ENCODE measurements around the gene ADORA2A. TPM values are rescaled to one million over a fixed set of nuclear protein-coding genes. Genes with fewer than 3 reads are reported as not detected.
A peak's percentile ranks its signal among the peaks of the same experiment; 100 is the strongest.

The ADORA2A gene
- total RNA-seq, 1 donor from 2014 or later, result 3.5 TPM

- no peaks in the 10 kb centered on the region for H3K27me3 Mint-ChIP-seq (ENCODE audit: unreplicated experiment)
- H3K27ac Mint-ChIP-seq (ENCODE audit: unreplicated experiment), result no peak overlapping the region
- H3K4me1 Mint-ChIP-seq (ENCODE audit: unreplicated experiment), result peaks cover 17% of the 10 kb centered on the region
- TF ChIP-seq, protein P1, sequence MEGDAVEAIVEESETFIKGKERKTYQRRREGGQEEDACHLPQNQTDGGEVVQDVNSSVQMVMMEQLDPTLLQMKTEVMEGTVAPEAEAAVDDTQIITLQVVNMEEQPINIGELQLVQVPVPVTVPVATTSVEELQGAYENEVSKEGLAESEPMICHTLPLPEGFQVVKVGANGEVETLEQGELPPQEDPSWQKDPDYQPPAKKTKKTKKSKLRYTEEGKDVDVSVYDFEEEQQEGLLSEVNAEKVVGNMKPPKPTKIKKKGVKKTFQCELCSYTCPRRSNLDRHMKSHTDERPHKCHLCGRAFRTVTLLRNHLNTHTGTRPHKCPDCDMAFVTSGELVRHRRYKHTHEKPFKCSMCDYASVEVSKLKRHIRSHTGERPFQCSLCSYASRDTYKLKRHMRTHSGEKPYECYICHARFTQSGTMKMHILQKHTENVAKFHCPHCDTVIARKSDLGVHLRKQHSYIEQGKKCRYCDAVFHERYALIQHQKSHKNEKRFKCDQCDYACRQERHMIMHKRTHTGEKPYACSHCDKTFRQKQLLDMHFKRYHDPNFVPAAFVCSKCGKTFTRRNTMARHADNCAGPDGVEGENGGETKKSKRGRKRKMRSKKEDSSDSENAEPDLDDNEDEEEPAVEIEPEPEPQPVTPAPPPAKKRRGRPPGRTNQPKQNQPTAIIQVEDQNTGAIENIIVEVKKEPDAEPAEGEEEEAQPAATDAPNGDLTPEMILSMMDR (IDR thresholded peaks at IDR 0.05), result no peak
- H3K4me3 Mint-ChIP-seq (ENCODE audit: unreplicated experiment), result no peak overlapping the region
- no peak for DNase-seq (ENCODE audit: extremely low spot score, unreplicated experiment)
- H3K36me3 Mint-ChIP-seq (ENCODE audit: unreplicated experiment), result no peaks in the 10 kb centered on the region
- H3K9me3 Mint-ChIP-seq (ENCODE audit: unreplicated experiment), result no peaks in the 10 kb centered on the region
These were observed 32.5 kb downstream of the ADORA2A start for GRCh38 chr22:24459911-24460310.

- H3K9me3 Mint-ChIP-seq (ENCODE audit: unreplicated experiment), result no peaks in the 10 kb centered on the region
- no peaks in the 10 kb centered on the region for H3K36me3 Mint-ChIP-seq (ENCODE audit: unreplicated experiment)
- no peaks in the 10 kb centered on the region for H3K27me3 Mint-ChIP-seq (ENCODE audit: unreplicated experiment)
- TF ChIP-seq, protein P1 (IDR thresholded peaks at IDR 0.05), result peak; percentile 23
- H3K4me3 Mint-ChIP-seq (ENCODE audit: unreplicated experiment), result peak overlapping the region; percentile 19
- DNase-seq (ENCODE audit: extremely low spot score, unreplicated experiment), result no peak
- peak overlapping the region; percentile 81 for H3K27ac Mint-ChIP-seq (ENCODE audit: unreplicated experiment)
- H3K4me1 Mint-ChIP-seq (ENCODE audit: unreplicated experiment), result peaks cover 17% of the 10 kb centered on the region
These were observed 33.2 kb downstream of the ADORA2A start for GRCh38 chr22:24460418-24461089.

GRCh38 chr22:24463071-24463760 is 35.8 kb downstream of the ADORA2A start:
- Mint-ChIP-seq H3K36me3 (ENCODE audit: unreplicated experiment) (no peaks in the 10 kb centered on the region), H3K27ac (ENCODE audit: unreplicated experiment) (no peak overlapping the region), H3K4me1 (ENCODE audit: unreplicated experiment) (peaks cover 37% of the 10 kb centered on the region), H3K9me3 (ENCODE audit: unreplicated experiment) (no peaks in the 10 kb centered on the region), H3K27me3 (ENCODE audit: unreplicated experiment) (no peaks in the 10 kb centered on the region), H3K4me3 (ENCODE audit: unreplicated experiment) (no peak overlapping the region)
- TF ChIP-seq, protein P1 (IDR thresholded peaks at IDR 0.05), result no peak
- no peak for DNase-seq (ENCODE audit: extremely low spot score, unreplicated experiment)

GRCh38 chr22:24465566-24465965 is 38.2 kb downstream of the ADORA2A start:
- H3K27ac Mint-ChIP-seq (ENCODE audit: unreplicated experiment), result no peak overlapping the region
- no peaks in the 10 kb centered on the region for H3K36me3 Mint-ChIP-seq (ENCODE audit: unreplicated experiment)
- H3K4me3 Mint-ChIP-seq (ENCODE audit: unreplicated experiment), result no peak overlapping the region
- no peaks in the 10 kb centered on the region for H3K9me3 Mint-ChIP-seq (ENCODE audit: unreplicated experiment)
- TF ChIP-seq, protein P1 (IDR thresholded peaks at IDR 0.05), result no peak
- no peak for DNase-seq (ENCODE audit: extremely low spot score, unreplicated experiment)
- no peaks in the 10 kb centered on the region for H3K27me3 Mint-ChIP-seq (ENCODE audit: unreplicated experiment)
- H3K4me1 Mint-ChIP-seq (ENCODE audit: unreplicated experiment), result peaks cover 29% of the 10 kb centered on the region

DNA sequence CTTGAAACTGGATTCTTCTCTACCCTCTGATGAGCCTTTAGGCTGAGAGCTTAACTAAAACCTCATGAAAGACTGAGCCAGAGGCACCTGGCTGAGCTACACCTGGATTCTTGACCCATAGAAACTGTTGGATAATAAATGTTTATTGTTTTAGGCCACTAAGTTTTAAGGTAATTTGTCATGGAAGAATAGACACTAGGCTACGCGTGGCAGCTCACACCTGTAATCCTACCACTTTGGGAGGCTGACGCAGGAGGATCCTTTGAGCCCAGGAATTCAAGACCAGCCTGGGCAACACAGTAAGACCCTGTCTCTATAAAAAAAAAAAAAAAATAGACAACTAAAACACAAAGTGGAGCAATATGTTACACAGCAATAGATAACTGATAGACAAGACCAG is 38.6 kb downstream of the ADORA2A start:
- H3K27ac Mint-ChIP-seq (ENCODE audit: unreplicated experiment), result no peak overlapping the region
- no peaks in the 10 kb centered on the region for H3K36me3 Mint-ChIP-seq (ENCODE audit: unreplicated experiment)
- no peaks in the 10 kb centered on the region for H3K9me3 Mint-ChIP-seq (ENCODE audit: unreplicated experiment)
- peaks cover 25% of the 10 kb centered on the region for H3K4me1 Mint-ChIP-seq (ENCODE audit: unreplicated experiment)
- H3K4me3 Mint-ChIP-seq (ENCODE audit: unreplicated experiment), result no peak overlapping the region
- H3K27me3 Mint-ChIP-seq (ENCODE audit: unreplicated experiment), result no peaks in the 10 kb centered on the region
- no peak for DNase-seq (ENCODE audit: extremely low spot score, unreplicated experiment)
- TF ChIP-seq, protein P1 (IDR thresholded peaks at IDR 0.05), result no peak

Data from osteocyte (in vitro differentiated cells).